Parathyroid adenoma (tissue), 2 donors: ENCODE measurements around the gene NAT14.

Source experiments
- H2AFZ ChIP-seq: fragments of 300-600 bp; sonication (generic); one replicate; pipeline ENCODE4 v1.7.0; 2017; ENCODE audit warnings: antibody characterized with exemption, mild to moderate bottlenecking
- H3K27ac ChIP-seq: fragments of 300-600 bp; sonication (generic); one replicate; pipeline ENCODE4 v1.7.0; 2017
- H3K27me3 ChIP-seq: fragments of 300-600 bp; sonication (generic); one replicate; pipeline ENCODE4 v1.7.0; 2017; ENCODE audit warnings: low read length; ENCODE audit not compliant: control insufficient read depth, insufficient read depth
- H3K36me3 ChIP-seq: fragments of 300-600 bp; sonication (generic); one replicate; pipeline ENCODE4 v1.7.0; 2017; ENCODE audit warnings: low read length; ENCODE audit not compliant: control insufficient read depth, insufficient read depth
- H3K4me1 ChIP-seq: fragments of 300-600 bp; sonication (generic); one replicate; pipeline ENCODE4 v1.7.0; 2017; ENCODE audit warnings: control low read depth
- H3K4me2 ChIP-seq: fragments of 300-600 bp; sonication (generic); one replicate; pipeline ENCODE4 v1.7.0; 2017; ENCODE audit warnings: low read length
- H3K4me3 ChIP-seq: fragments of 300-600 bp; sonication (generic); one replicate; pipeline ENCODE4 v1.7.0; 2017; ENCODE audit warnings: low read depth, low read length
- H3K79me2 ChIP-seq: fragments of 300-600 bp; sonication (generic); one replicate; pipeline ENCODE4 v1.7.0; 2017; ENCODE audit warnings: control low read depth
- H3K9ac ChIP-seq: fragments of 300-600 bp; sonication (generic); one replicate; pipeline ENCODE4 v1.7.0; 2017; ENCODE audit warnings: mild to moderate bottlenecking
- H3K9me3 ChIP-seq: fragments of 300-600 bp; sonication (generic); one replicate; pipeline ENCODE4 v1.7.0; 2017; ENCODE audit warnings: low read length; ENCODE audit not compliant: control insufficient read depth
- TF ChIP-seq, protein P1 (sequence below): fragments of 300-600 bp; sonication (generic); IDR thresholded peaks from one replicate; pipeline ENCODE4 v1.7.0; 2017; ENCODE audit warnings: antibody characterized with exemption, mild to moderate bottlenecking
- donor health status: primary hyperparathyroidism.

Gene NAT14

DNA sequence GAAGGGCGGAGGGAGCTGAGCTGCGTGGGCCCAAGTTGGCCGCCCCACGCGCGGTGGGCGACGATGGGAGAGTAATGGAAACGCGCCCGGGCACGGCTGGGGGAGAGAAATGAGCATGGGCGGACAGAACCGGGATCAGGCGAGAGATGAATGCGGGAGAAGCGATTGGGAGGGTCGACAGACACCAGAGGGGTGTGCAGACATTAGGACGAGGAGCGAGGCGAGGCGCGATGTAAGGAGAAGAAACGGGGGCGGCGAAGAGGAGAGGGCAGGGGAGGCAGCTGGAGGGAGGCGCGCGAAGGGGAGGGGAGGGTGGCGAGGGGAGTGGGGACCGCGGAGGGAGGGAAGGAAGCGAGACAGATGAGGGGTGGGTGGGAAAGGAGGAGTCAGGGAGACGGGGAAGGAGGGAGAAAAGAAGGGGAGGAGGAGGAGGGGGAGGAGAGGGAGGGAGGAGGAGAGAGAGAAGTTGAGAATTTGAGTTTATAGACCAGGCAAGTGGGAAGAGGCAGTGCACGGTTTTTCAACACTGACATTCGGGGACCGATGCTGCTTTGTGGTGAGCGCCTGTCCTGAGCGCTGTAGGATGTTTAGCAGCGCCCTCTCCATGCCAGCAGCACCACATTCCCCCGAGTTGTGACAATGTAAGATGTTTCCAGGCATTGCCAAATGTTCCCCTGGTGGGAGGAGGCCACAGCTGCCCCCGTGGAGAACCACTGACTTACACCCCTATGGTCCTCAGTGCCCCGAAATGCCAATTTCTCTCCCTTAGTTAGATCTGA, 41.8 kb upstream of the NAT14 start, which contains the start of gene SHISA7:
TSS of gene SHISA7 (minus strand) at position 256 of the 779 bp plus-strand sequence. CDS start 437 bp downstream, outside the sequence.
- Histone ChIP-seq H2AFZ (no peak within 1 kb of the TSS), H3K4me2 (no peak within 1 kb of the TSS), H3K79me2 (no peaks in the 10 kb centered on the region), H3K27ac (no peak within 1 kb of the TSS), H3K9ac (no peak within 1 kb of the TSS), H3K9me3 (no peaks in the 10 kb centered on the region), H3K4me1 (no peaks in the 10 kb centered on the region), H3K27me3 (no peaks in the 10 kb centered on the region), H3K36me3 (no peaks in the 10 kb centered on the region), H3K4me3 (no peak within 1 kb of the TSS)
- TF ChIP-seq, protein P1, sequence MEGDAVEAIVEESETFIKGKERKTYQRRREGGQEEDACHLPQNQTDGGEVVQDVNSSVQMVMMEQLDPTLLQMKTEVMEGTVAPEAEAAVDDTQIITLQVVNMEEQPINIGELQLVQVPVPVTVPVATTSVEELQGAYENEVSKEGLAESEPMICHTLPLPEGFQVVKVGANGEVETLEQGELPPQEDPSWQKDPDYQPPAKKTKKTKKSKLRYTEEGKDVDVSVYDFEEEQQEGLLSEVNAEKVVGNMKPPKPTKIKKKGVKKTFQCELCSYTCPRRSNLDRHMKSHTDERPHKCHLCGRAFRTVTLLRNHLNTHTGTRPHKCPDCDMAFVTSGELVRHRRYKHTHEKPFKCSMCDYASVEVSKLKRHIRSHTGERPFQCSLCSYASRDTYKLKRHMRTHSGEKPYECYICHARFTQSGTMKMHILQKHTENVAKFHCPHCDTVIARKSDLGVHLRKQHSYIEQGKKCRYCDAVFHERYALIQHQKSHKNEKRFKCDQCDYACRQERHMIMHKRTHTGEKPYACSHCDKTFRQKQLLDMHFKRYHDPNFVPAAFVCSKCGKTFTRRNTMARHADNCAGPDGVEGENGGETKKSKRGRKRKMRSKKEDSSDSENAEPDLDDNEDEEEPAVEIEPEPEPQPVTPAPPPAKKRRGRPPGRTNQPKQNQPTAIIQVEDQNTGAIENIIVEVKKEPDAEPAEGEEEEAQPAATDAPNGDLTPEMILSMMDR: no peak

- H3K9me3 ChIP-seq: no peaks in the 10 kb centered on the region
- H3K36me3 ChIP-seq: no peaks in the 10 kb centered on the region
- H3K27me3 ChIP-seq: no peaks in the 10 kb centered on the region
- H3K27ac ChIP-seq: no peak overlapping the region
- no peak overlapping the region for H3K4me2 ChIP-seq
- no peak overlapping the region for H3K9ac ChIP-seq
- H3K79me2 ChIP-seq: no peaks in the 10 kb centered on the region
- no peak overlapping the region for H2AFZ ChIP-seq
- TF ChIP-seq, protein P1: no peak
- no peaks in the 10 kb centered on the region for H3K4me1 ChIP-seq
- no peak overlapping the region for H3K4me3 ChIP-seq
Measured at GRCh38 chr19:55443824-55444480, 41.0 kb upstream of the NAT14 start.

GRCh38 chr19:55444646-55445045, 40.3 kb upstream of the NAT14 start:
- Histone ChIP-seq H3K27ac (no peak overlapping the region), H3K4me2 (no peak overlapping the region), H3K4me3 (no peak overlapping the region), H3K4me1 (no peaks in the 10 kb centered on the region), H3K27me3 (no peaks in the 10 kb centered on the region), H3K79me2 (no peaks in the 10 kb centered on the region), H2AFZ (no peak overlapping the region), H3K36me3 (no peaks in the 10 kb centered on the region), H3K9ac (no peak overlapping the region), H3K9me3 (no peaks in the 10 kb centered on the region)
- TF ChIP-seq, protein P1: no peak

- Histone ChIP-seq H3K4me1 (no peaks in the 10 kb centered on the region), H3K9ac (no peak overlapping the region), H3K4me3 (no peak overlapping the region), H3K36me3 (no peaks in the 10 kb centered on the region), H2AFZ (no peak overlapping the region), H3K27ac (no peak overlapping the region), H3K9me3 (no peaks in the 10 kb centered on the region), H3K27me3 (no peaks in the 10 kb centered on the region), H3K4me2 (no peak overlapping the region), H3K79me2 (no peaks in the 10 kb centered on the region)
- TF ChIP-seq, protein P1: no peak
Measured at GRCh38 chr19:55446060-55446459, 38.9 kb upstream of the NAT14 start.
